Endodermal cell (in vitro differentiated cells): ENCODE measurements around the gene RNF44. TPM values are rescaled to one million over a fixed set of nuclear protein-coding genes. Genes with fewer than 3 reads are reported as not detected.

ENCODE experiments used
- DNase-seq: peaks from one replicate; pipeline ENCODE4 v3.0.0-alpha.2; 2017
- H3K27ac ChIP-seq: 2 replicates; pipeline ENCODE4 v1.5.1; 2013; ENCODE audit warnings: mild to moderate bottlenecking, low read depth, low read length, moderate library complexity
- H3K27me3 ChIP-seq: 2 replicates; pipeline ENCODE4 v1.6.1; 2013; ENCODE audit warnings: mild to moderate bottlenecking, low read length, moderate library complexity; ENCODE audit not compliant: insufficient read depth, control insufficient read depth, poor library complexity, severe bottlenecking
- H3K36me3 ChIP-seq: 2 replicates; pipeline ENCODE4 v1.7.0; 2013; ENCODE audit warnings: mild to moderate bottlenecking, low read length, moderate library complexity; ENCODE audit not compliant: control insufficient read depth, insufficient read depth
- H3K4me1 ChIP-seq: one replicate; pipeline ENCODE4 v1.7.0; 2013; ENCODE audit warnings: low read length; ENCODE audit not compliant: control insufficient read depth, insufficient read depth
- H3K4me3 ChIP-seq: 2 replicates; pipeline ENCODE4 v1.5.1; 2013; ENCODE audit warnings: mild to moderate bottlenecking, low read length, moderate library complexity
- H3K9ac ChIP-seq: 2 replicates; pipeline ENCODE4 v1.6.1; 2013; ENCODE audit warnings: mild to moderate bottlenecking, low read length, moderate library complexity; ENCODE audit not compliant: poor library complexity, severe bottlenecking; ENCODE audit errors: extremely low read depth
- H3K9me3 ChIP-seq: 2 replicates; pipeline ENCODE4 v1.6.1; 2013; ENCODE audit warnings: mild to moderate bottlenecking, low read length, moderate library complexity; ENCODE audit not compliant: control insufficient read depth
- H3K27ac Mint-ChIP-seq: 2 replicates; pipeline ENCODE4 v1.8.0; 2020; ENCODE audit warnings: mixed read lengths
- H3K27me3 Mint-ChIP-seq: 2 replicates; pipeline ENCODE4 v1.8.0; 2021; ENCODE audit warnings: mild to moderate bottlenecking, mixed read lengths; ENCODE audit not compliant: insufficient read depth
- H3K36me3 Mint-ChIP-seq: 2 replicates; pipeline ENCODE4 v1.8.0; 2020; ENCODE audit warnings: low read depth, mixed read lengths
- H3K4me1 Mint-ChIP-seq: 2 replicates; pipeline ENCODE4 v1.8.0; 2020; ENCODE audit warnings: mixed read lengths
- H3K4me3 Mint-ChIP-seq: 2 replicates; pipeline ENCODE4 v1.8.0; 2020; ENCODE audit warnings: mild to moderate bottlenecking, moderate library complexity, mixed read lengths
- H3K9me3 Mint-ChIP-seq: 2 replicates; pipeline ENCODE4 v1.8.0; 2020; ENCODE audit warnings: mild to moderate bottlenecking, mixed read lengths
- WGBS, 2 experiments: methylation state at CpG; one replicate each; pipeline versions ENCODE4 v1.1.5 to v1.1.7; 2013; ENCODE audit warnings: missing lambda C conversion rate in 2 of 2, mixed read lengths in 1 of 2; ENCODE audit not compliant: insufficient coverage in 1 of 2, insufficient read length in 1 of 2; 5-methylcytosine and 5-hydroxymethylcytosine counted together
- total RNA-seq, 2 donors: library from RNA; stranded (reverse); fragmentation: NEBNext Ultra II Directional in 1 of 2; extraction: Animal tissue kit (Norgen Biotek cat#: 25700) in 1 of 2; gene quantifications; 2 replicates in 1 of 2; 3 replicates in 1 of 2; pipeline ENCODE4 v1.2.1, GENCODE V29; 2021
- TF ChIP-seq, protein P1 (sequence below): fragments of 200-600 bp; sonication (generic); conservative IDR thresholded peaks from 2 replicates; pipeline ENCODE4 v1.5.0; 2021; ENCODE audit warnings: antibody characterized with exemption, mild to moderate bottlenecking

Gene RNF44
- total RNA-seq, 2 donors from 2014 or later: 150 to 173 TPM

DNA sequence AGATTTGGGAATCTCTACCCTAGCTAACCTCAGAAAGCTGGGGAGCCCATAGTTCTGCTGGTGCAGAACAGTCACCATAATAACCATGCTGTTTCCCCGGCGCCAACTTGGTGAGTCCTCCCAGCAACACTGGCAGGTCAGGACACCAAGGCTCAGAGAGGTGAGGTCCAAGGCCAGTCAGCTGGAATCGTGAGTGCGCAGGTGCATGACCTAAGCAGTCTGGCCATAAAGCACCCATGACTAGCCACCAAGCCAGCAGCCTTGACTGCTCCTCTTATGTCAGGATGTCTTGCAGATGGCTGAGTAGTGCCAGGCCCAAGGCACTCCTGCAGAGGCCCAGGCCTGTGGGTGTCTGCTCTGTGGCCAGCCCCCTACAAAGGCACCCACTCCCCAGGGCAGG lies 2.6 kb downstream of the RNF44 start:
- H3K9ac ChIP-seq: no peak overlapping the region

DNA sequence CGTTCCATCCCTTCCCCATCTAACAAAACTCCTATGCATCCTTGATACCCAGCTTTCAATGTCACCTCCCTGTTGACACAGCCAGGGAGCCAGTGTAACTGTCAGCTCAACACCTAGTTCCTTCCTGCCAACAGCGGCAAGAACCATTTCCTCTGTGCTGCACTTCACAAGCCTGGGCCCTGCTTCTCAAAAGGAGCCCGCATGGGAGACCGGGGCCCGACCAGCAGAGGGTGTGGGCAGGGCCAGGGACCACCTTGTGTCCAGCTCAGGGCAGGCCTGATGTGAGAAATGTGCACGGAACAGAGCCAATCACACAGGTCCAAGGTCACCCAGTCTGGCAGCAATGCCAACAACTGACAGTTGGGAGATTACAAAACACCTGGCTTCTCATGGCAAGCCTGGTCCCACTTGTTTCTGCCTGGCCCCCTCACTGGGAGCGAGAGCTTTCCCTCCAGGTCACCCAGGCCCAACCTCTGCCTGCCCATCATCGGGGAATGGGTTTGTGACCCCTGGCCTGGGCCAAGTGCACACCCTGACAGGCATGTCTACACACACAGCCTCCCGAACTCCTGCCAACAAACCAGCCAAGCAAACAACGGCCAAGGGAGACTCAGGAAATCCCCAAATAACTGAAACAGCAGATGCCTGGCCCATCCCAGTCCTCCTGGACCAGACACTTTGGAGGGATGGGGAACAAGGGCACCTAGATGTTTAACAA lies 3.1 kb downstream of the RNF44 start:
- Mint-ChIP-seq H3K27ac (peak overlapping the region; percentile 86), H3K4me3 (peak overlapping the region; percentile 96), H3K9me3 (no peaks in the 10 kb centered on the region), H3K27me3 (no peaks in the 10 kb centered on the region), H3K4me1 (peaks cover 17% of the 10 kb centered on the region), H3K36me3 (peaks cover 30% of the 10 kb centered on the region)
- WGBS, 2 experiments: 83 to 89% methylated on average over 7 to 10 of the region's 10 CpGs
- TF ChIP-seq, protein P1, sequence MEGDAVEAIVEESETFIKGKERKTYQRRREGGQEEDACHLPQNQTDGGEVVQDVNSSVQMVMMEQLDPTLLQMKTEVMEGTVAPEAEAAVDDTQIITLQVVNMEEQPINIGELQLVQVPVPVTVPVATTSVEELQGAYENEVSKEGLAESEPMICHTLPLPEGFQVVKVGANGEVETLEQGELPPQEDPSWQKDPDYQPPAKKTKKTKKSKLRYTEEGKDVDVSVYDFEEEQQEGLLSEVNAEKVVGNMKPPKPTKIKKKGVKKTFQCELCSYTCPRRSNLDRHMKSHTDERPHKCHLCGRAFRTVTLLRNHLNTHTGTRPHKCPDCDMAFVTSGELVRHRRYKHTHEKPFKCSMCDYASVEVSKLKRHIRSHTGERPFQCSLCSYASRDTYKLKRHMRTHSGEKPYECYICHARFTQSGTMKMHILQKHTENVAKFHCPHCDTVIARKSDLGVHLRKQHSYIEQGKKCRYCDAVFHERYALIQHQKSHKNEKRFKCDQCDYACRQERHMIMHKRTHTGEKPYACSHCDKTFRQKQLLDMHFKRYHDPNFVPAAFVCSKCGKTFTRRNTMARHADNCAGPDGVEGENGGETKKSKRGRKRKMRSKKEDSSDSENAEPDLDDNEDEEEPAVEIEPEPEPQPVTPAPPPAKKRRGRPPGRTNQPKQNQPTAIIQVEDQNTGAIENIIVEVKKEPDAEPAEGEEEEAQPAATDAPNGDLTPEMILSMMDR: peak; percentile 30
- Histone ChIP-seq H3K36me3 (peaks cover 48% of the 10 kb centered on the region), H3K27ac (no peak overlapping the region), H3K9ac (no peak overlapping the region), H3K9me3 (no peaks in the 10 kb centered on the region), H3K27me3 (no peaks in the 10 kb centered on the region), H3K4me3 (peak overlapping the region; percentile 99), H3K4me1 (peaks cover 10% of the 10 kb centered on the region)
- peak; percentile 57 for DNase-seq

More for the DNA sequence above, 2.6 kb downstream of the RNF44 start:
- peaks cover 24% of the 10 kb centered on the region for H3K36me3 Mint-ChIP-seq
- peaks cover 17% of the 10 kb centered on the region for H3K4me1 Mint-ChIP-seq
- H3K27ac ChIP-seq: no peak overlapping the region
- TF ChIP-seq, protein P1: no peak
- H3K9me3 Mint-ChIP-seq: no peaks in the 10 kb centered on the region
- no peaks in the 10 kb centered on the region for H3K27me3 Mint-ChIP-seq
- H3K4me1 ChIP-seq: peaks cover 10% of the 10 kb centered on the region
- peak overlapping the region; percentile 99 for H3K27ac Mint-ChIP-seq
- peak overlapping the region; percentile 96 for H3K4me3 Mint-ChIP-seq
- H3K4me3 ChIP-seq: peak overlapping the region; percentile 99
- H3K9me3 ChIP-seq: no peaks in the 10 kb centered on the region
- H3K27me3 ChIP-seq: no peaks in the 10 kb centered on the region
- WGBS, 2 experiments: 96 to 100% methylated on average over 2 to 4 of the region's 4 CpGs
- peaks cover 43% of the 10 kb centered on the region for H3K36me3 ChIP-seq
- peak; percentile 46 for DNase-seq

DNA sequence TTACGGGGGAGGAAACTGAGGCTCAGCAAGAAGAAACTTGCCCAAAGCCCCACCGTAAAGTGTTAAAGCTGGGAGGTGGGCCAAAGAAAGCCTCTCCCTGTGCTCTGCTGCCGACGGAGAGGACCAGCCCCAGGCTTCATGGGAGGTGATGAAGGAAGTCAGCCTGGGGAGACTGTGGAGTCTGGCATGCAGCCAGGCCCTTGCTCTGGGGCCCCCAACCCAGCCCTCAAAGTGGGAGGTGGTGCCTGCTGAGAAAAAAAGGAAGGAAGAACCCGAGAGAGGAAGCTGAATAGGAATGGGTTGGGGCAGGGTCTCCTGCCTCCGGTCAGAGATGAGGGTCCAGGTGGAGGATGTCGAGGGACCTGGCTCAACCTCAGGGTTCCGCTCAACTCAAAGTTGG lies 3.8 kb downstream of the RNF44 start:
- no peak for DNase-seq
- no peaks in the 10 kb centered on the region for H3K27me3 ChIP-seq
- no peak overlapping the region for H3K9ac ChIP-seq

More for the DNA sequence above, 3.8 kb downstream of the RNF44 start:
- H3K36me3 Mint-ChIP-seq: peaks cover 34% of the 10 kb centered on the region
- TF ChIP-seq, protein P1: no peak
- no peak overlapping the region for H3K4me3 Mint-ChIP-seq
- H3K9me3 Mint-ChIP-seq: no peaks in the 10 kb centered on the region
- H3K27me3 Mint-ChIP-seq: no peaks in the 10 kb centered on the region
- H3K4me1 Mint-ChIP-seq: peaks cover 14% of the 10 kb centered on the region
- no peak overlapping the region for H3K4me3 ChIP-seq
- WGBS, 2 experiments: 93 to 96% methylated on average over 8 of the region's 8 CpGs
- peak overlapping the region; percentile 75 for H3K27ac Mint-ChIP-seq
- H3K27ac ChIP-seq: no peak overlapping the region
- H3K4me1 ChIP-seq: peaks cover 10% of the 10 kb centered on the region
- H3K9me3 ChIP-seq: no peaks in the 10 kb centered on the region
- H3K36me3 ChIP-seq: peaks cover 49% of the 10 kb centered on the region
